SH-SY5Y (cell line): ENCODE results near the gene ZNF560.

Experiments
- GATA2 ChIP-seq: IDR thresholded peaks from 2 replicates; pipeline ENCODE4 v1.6.1; 2011; ENCODE audit warnings: mild to moderate bottlenecking, low read depth, low read length
- GATA3 ChIP-seq: IDR thresholded peaks from 2 replicates; pipeline ENCODE4 v1.6.1; 2011; ENCODE audit warnings: low read depth, mild to moderate bottlenecking, low read length, moderate library complexity

The ZNF560 gene

DNA sequence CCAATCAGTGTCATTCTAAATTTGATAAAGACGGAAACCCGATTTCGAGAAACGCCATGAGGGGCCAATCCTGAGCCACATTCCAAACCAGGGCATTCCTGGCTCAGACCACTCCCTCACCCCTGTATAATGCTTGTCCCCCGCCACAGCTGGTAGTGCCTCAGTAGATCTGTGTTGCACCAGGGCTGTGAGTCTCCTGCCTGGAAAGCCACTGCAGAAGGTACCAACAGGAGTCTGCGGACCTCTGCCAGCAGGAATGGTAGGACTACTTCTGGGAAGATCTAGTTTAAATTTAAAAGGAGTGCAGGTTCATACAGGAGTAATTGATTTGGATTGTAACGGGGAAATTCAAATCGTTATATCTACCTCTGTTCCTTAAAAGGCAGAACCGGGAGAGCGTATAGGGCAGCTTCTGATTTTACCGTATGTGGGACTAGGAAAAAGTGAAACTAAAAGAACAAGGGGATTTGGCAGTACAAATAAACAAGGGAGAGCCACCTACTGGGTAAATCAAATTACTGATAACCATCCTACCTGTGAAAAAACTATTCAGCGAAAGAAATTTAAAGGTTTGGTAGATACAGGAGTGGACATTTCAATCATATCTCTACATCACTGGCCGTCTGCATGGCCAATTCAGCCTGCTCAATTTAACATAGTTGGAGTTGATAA, 42.3 kb downstream of the ZNF560 start:
- TF ChIP-seq GATA2 (no peak), GATA3 (no peak)

DNA sequence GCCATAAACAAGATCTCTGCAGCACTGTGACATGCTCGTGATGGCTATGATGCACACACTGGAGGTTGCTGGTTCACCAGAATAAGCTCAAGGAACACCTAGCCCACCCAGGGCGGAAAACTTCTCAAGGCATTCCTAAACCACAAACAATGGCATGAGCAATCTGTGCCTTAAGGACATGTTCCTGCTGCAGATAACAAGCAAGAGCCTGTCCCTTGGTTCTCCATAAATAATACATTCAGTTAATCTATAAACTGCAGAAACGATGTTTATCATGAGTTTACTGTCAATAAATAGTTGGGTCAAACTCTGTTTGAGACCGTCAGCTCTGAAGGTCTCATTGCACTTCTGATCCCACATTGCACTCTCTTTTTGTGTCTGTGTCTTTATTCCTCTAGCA, 44.5 kb downstream of the ZNF560 start:
- no peak for TF ChIP-seq GATA3
- TF ChIP-seq GATA2: no peak

DNA sequence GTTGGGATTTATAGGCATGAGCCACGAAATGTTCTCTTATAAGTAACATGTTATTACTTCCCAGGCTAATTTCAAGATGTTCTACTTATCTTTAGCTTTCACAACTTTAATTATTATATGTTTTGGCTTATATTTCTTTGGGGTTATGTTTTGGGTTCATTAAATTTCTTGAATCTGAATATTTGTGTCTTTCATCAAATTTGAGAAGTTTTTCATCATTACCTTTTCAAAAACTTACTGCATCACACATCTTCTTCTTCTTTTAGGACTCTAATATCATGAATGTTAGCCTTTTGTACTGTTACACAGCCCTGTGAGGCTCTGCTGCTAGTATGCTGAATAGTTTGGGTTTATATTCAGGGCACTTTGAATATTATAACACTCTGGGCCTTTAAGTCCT, 53.4 kb downstream of the ZNF560 start:
- TF ChIP-seq GATA2 (no peak), GATA3 (no peak)

DNA sequence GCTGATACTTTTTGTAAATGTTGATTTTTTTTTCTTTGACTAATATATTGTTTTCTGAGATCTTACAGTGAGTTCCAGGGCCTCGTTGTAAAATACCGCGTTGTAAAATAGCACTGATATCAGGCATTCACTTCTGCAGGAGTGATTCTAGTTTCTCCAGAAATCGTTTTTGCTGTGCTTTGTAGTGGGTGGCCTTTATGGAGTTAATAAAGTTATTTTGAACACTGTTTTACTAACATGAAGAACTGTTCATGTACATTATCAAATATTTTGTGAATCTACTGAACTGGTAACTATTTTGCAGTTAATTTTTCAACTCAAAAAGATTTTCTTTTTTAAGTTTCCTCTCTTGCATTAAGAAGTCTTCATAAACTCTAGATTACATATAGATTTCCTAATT, 62.1 kb downstream of the ZNF560 start:
- TF ChIP-seq GATA3 (no peak), GATA2 (no peak)

DNA sequence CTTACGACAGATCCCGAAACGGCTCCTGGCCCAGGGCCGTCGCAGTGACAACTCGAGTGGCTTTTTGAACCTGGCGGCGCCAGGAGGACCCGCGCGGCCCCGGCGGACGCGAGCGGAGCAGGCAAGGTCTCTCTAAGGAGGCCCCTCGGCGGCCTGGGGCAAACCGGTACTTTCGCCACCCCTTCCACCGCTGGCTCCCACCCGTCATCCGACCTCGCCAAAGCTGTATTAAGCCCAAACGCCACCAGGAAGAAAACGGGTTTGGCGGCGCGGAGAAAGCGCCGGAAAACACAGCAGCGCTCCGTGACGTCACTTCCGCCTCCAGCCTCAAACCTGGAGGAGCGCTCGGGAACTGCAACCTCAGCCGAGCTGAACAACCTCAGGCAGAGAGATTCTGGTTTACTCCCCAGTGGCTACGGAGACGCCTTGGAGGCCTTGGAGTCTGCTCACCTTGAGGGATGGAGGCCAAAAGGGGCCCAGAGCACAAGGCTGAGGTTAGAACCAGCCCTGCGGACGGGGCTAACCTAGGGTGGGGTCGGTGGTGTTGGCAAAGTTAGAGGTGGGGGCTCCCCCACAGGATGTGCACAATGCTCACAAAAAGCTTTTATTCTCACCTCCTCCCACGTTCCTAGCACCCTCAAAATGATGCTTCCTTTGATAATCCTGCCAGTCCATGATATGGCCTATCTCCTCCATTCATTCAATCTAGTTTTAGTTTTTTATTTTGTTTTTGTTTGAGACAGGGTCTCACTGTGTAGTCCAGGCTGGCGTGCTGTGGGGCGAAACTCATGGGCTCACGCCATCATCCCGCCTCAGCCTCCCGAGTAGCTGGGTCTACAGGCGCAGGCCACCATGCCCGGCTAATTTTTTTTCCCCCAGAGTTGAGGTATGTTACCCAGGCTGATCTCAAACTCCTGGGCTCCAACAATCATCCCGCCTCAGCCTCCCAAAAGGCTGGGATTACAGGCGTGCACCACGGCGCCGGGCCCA, 62.8 kb downstream of the ZNF560 start, which contains the start of gene ZNF266:
ZNF266 (minus strand) TSS at position 295 of the 990 bp plus-strand sequence. CDS start 15,484 bp downstream, outside the sequence.
- TF ChIP-seq GATA3 (no peak), GATA2 (no peak)

DNA sequence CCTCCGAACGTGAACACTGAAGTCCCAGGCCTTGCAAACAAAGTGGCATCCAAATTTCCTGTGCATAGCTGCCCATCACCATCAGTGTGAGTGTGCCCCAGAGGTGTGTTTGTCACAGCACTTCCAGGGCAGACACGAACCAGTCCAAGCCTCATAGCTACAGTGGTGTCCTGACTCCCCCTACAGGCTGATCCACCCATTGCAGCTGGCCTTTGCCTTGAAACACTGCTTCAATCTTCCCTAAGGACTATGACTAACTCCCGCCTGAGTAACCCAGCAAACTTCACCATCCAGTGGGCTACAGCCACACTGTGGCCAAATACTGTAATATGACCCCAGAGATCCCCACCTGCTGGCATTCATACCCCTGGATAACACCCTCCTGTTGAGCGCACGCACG, 66.9 kb downstream of the ZNF560 start:
- no peak for TF ChIP-seq GATA3
- TF ChIP-seq GATA2: no peak

DNA sequence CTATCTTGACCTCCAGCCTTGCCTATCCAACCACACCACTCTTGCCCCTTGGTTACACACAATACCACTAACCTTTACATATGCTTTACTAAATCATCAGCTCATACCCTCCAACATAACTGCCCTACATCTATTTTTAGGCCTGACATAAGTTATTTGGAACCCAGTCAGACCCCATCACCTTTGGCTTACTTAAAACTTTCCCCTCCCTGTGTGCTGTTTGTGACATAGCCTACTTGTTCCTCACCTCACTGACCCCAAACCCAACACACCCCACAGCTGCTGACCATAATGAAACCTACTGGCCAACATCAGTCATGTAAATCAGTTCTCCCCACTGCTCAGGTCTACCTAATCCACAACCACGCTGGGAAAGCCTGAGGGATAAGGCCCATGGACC, 68.0 kb downstream of the ZNF560 start:
- TF ChIP-seq GATA3 (no peak), GATA2 (no peak)

DNA sequence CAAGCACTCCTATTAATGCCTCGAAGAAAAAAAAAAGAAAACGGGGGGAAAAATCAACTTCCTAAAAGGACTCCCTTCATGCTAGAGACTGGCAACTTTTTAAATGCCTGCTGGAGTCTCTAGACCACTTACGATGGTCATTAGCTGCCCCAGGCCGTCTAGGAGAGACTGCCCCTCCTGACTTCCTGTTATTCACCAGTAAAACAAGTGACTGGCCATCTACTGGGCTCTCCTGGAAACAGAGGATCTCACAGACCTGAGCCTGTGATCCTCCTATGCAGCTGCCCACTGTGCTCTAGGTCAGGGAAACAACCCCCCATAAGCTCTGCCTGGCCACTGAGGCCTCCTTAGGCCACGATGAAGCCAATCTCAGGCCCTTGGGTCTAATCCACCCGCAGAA, 70.5 kb downstream of the ZNF560 start:
- TF ChIP-seq GATA2 (no peak), GATA3 (no peak)
